WTC11 (cell line): Measurements from ENCODE around the gene CYP46A1. TPM values are rescaled to one million over a fixed set of nuclear protein-coding genes. Genes with fewer than 3 reads are reported as not detected.

Source experiments
- ATAC-seq: fragments of 200-7000 bp; cut with Tn5 transposase; 2 replicates; pipeline ENCODE4 v1.10.0; 2021; ENCODE audit warnings: mild to moderate bottlenecking, moderate library complexity
- CTCF ChIA-PET: fragments of 300-600 bp; sonication (Branson Sonifier 250); formaldehyde crosslinking; loops from one replicate; lab custom pipeline; 2021; ENCODE audit warnings: antibody characterized with exemption; lab: Charles Lee
- POLR2A ChIA-PET: fragments of 350-600 bp; sonication (Branson Sonifier 250); formaldehyde crosslinking; loops from one replicate; lab custom pipeline; 2021; ENCODE audit warnings: antibody characterized with exemption; lab: Charles Lee
- DNase-seq: peaks from one replicate; pipeline ENCODE4 v3.0.0; 2021; ENCODE audit warnings: low spot score
- H3K27ac Mint-ChIP-seq: 2 replicates; pipeline ENCODE4 v1.8.0; 2021; ENCODE audit warnings: mixed read lengths
- H3K27me3 Mint-ChIP-seq: 2 replicates; pipeline ENCODE4 v1.8.0; 2021; ENCODE audit warnings: low read depth, mild to moderate bottlenecking, moderate library complexity, mixed read lengths
- H3K36me3 Mint-ChIP-seq: 2 replicates; pipeline ENCODE4 v1.8.0; 2021; ENCODE audit warnings: mixed read lengths
- H3K4me1 Mint-ChIP-seq: 2 replicates; pipeline ENCODE4 v1.8.0; 2022; ENCODE audit warnings: mixed read lengths
- H3K4me3 Mint-ChIP-seq: 2 replicates; pipeline ENCODE4 v1.8.0; 2021; ENCODE audit warnings: mild to moderate bottlenecking, moderate library complexity, mixed read lengths
- H3K9me3 Mint-ChIP-seq: 2 replicates; pipeline ENCODE4 v1.8.0; 2021; ENCODE audit warnings: mixed read lengths
- E2F1 ChIP-seq: sonication (generic); formaldehyde crosslinking; IDR thresholded peaks from 2 replicates; pipeline ENCODE4 v1.8.0; 2022; ENCODE audit warnings: mild to moderate bottlenecking, missing genetic modification reagents
- E2F4 ChIP-seq: sonication (generic); formaldehyde crosslinking; IDR thresholded peaks from 2 replicates; pipeline ENCODE4 v1.8.1; 2022; ENCODE audit warnings: low read depth, mild to moderate bottlenecking, moderate library complexity, missing genetic modification reagents, borderline replicate concordance
- E2F5 ChIP-seq: sonication (generic); formaldehyde crosslinking; IDR thresholded peaks from 2 replicates; pipeline ENCODE4 v1.8.1; 2022; ENCODE audit warnings: mild to moderate bottlenecking, moderate library complexity, missing genetic modification reagents
- GRHL2 ChIP-seq: fragments of 250-450 bp; sonication (Bioruptor Pico); IDR thresholded peaks from 2 replicates; pipeline ENCODE4 v1.8.0; 2022; ENCODE audit warnings: mild to moderate bottlenecking, moderate library complexity; ENCODE audit not compliant: insufficient replicate concordance, severe bottlenecking
- IRF1 ChIP-seq: sonication (generic); formaldehyde crosslinking; IDR thresholded peaks from 2 replicates; pipeline ENCODE4 v1.8.0; 2023; ENCODE audit warnings: missing genetic modification reagents
- MLX ChIP-seq: sonication (generic); formaldehyde crosslinking; IDR thresholded peaks from 2 replicates; pipeline ENCODE4 v1.8.1; 2023; ENCODE audit warnings: mild to moderate bottlenecking, missing genetic modification reagents, moderate library complexity
- MXD4 ChIP-seq: fragments of 250-450 bp; sonication (Bioruptor Pico); IDR thresholded peaks from 2 replicates; pipeline ENCODE4 v1.8.0; 2021; ENCODE audit warnings: mild to moderate bottlenecking, moderate library complexity, borderline replicate concordance
- MYBL2 ChIP-seq: sonication (generic); formaldehyde crosslinking; IDR thresholded peaks from 2 replicates; pipeline ENCODE4 v1.8.1; 2023; ENCODE audit warnings: mild to moderate bottlenecking, moderate library complexity, missing genetic modification reagents
- NR1H2 ChIP-seq: sonication (generic); formaldehyde crosslinking; IDR thresholded peaks from 2 replicates; pipeline ENCODE4 v1.9.0; 2021; ENCODE audit warnings: mild to moderate bottlenecking, moderate library complexity, missing genetic modification reagents
- NR2C2 ChIP-seq: sonication (generic); formaldehyde crosslinking; IDR thresholded peaks from 2 replicates; pipeline ENCODE4 v1.8.0; 2022; ENCODE audit warnings: mild to moderate bottlenecking, missing genetic modification reagents
- NR3C1 ChIP-seq: sonication (generic); formaldehyde crosslinking; conservative IDR thresholded peaks from 2 replicates; pipeline ENCODE4 v1.8.1; 2023; ENCODE audit warnings: low read depth, mild to moderate bottlenecking, missing genetic modification reagents
- PRDM15 ChIP-seq: sonication (generic); formaldehyde crosslinking; IDR thresholded peaks from 2 replicates; pipeline ENCODE4 v1.8.0; 2022; ENCODE audit warnings: missing genetic modification reagents
- SMAD3 ChIP-seq: sonication (generic); formaldehyde crosslinking; IDR thresholded peaks from 2 replicates; pipeline ENCODE4 v1.8.0; 2022; ENCODE audit warnings: missing genetic modification reagents, mild to moderate bottlenecking, borderline replicate concordance
- SOX15 ChIP-seq: fragments of 250-450 bp; sonication (Bioruptor Pico); IDR thresholded peaks from 2 replicates; pipeline ENCODE4 v1.9.0; 2021; ENCODE audit warnings: mild to moderate bottlenecking
- STAT6 ChIP-seq: sonication (generic); formaldehyde crosslinking; conservative IDR thresholded peaks from 2 replicates; pipeline ENCODE4 v1.8.1; 2023; ENCODE audit warnings: mild to moderate bottlenecking, low read depth, missing genetic modification reagents, moderate library complexity
- USF1 ChIP-seq: sonication (generic); formaldehyde crosslinking; IDR thresholded peaks from 2 replicates; pipeline ENCODE4 v1.8.0; 2022; ENCODE audit warnings: mild to moderate bottlenecking, missing genetic modification reagents
- ZNF121 ChIP-seq: sonication (generic); formaldehyde crosslinking; IDR thresholded peaks from 2 replicates; pipeline ENCODE4 v1.8.0; 2023; ENCODE audit warnings: missing genetic modification reagents
- ZNF219 ChIP-seq: sonication (generic); formaldehyde crosslinking; IDR thresholded peaks from 2 replicates; pipeline ENCODE4 v1.8.0; 2023; ENCODE audit warnings: missing genetic modification reagents, mild to moderate bottlenecking, borderline replicate concordance
- ZNF263 ChIP-seq: sonication (generic); formaldehyde crosslinking; IDR thresholded peaks from 2 replicates; pipeline ENCODE4 v1.8.1; 2022; ENCODE audit warnings: low read depth, mild to moderate bottlenecking, moderate library complexity, missing genetic modification reagents
- ZNF396 ChIP-seq: fragments of 250-450 bp; sonication (Bioruptor Pico); IDR thresholded peaks from 2 replicates; pipeline ENCODE4 v1.8.0; 2021; ENCODE audit warnings: mild to moderate bottlenecking, moderate library complexity, borderline replicate concordance
- total RNA-seq: library from RNA; stranded (reverse); gene quantifications from 3 replicates; pipeline ENCODE4 v1.2.3, GENCODE V29; 2021

Gene CYP46A1
- total RNA-seq, 1 experiment from 2014 or later = 0.77 TPM

- TF ChIP-seq GRHL2 (no peak), STAT6 (CRISPR knock-in tag) (no peak), ZNF219 (CRISPR knock-in tag) (no peak)
- ChIA-PET CTCF (interaction anchor here (0.6 to 1.3 kb wide), 2 partner anchors 36 to 81 kb away, joined by 3 to 4 read pairs; no protein-coding TSS in a partner anchor), POLR2A (no interaction called here)
- DNase-seq = no peak
- no peak for ATAC-seq
- no peaks in the 10 kb centered on the region; the same call in 1 of the 2 replicates for H3K27me3 Mint-ChIP-seq
- H3K4me3 Mint-ChIP-seq = no peak overlapping the region
- H3K27ac Mint-ChIP-seq = no peak overlapping the region
- no peaks in the 10 kb centered on the region for H3K36me3 Mint-ChIP-seq
- peaks cover 30% of the 10 kb centered on the region for H3K4me1 Mint-ChIP-seq
- peaks cover 7% of the 10 kb centered on the region for H3K9me3 Mint-ChIP-seq
Measured at GRCh38 chr14:99769123-99769522, 85.0 kb downstream of the CYP46A1 start.

GRCh38 chr14:99769799-99770198, 85.7 kb downstream of the CYP46A1 start:
- H3K9me3 Mint-ChIP-seq = peaks cover 7% of the 10 kb centered on the region
- no peaks in the 10 kb centered on the region; the same call in 1 of the 2 replicates for H3K27me3 Mint-ChIP-seq
- ChIA-PET CTCF (no interaction called here), POLR2A (no interaction called here)
- peaks cover 37% of the 10 kb centered on the region for H3K4me1 Mint-ChIP-seq
- no peak for DNase-seq
- H3K27ac Mint-ChIP-seq = no peak overlapping the region
- H3K4me3 Mint-ChIP-seq = no peak overlapping the region
- H3K36me3 Mint-ChIP-seq = no peaks in the 10 kb centered on the region
- TF ChIP-seq MYBL2 (CRISPR knock-in tag) (no peak), MLX (CRISPR knock-in tag) (no peak), SOX15 (CRISPR knock-in tag) (no peak), MXD4 (CRISPR knock-in tag) (no peak), USF1 (CRISPR knock-in tag) (no peak), SMAD3 (CRISPR knock-in tag) (no peak), IRF1 (CRISPR knock-in tag) (no peak), E2F1 (no peak), E2F4 (no peak), NR2C2 (CRISPR knock-in tag) (no peak), ZNF121 (CRISPR knock-in tag) (no peak), ZNF396 (CRISPR knock-in tag) (no peak), NR1H2 (CRISPR knock-in tag) (no peak), PRDM15 (CRISPR knock-in tag) (no peak), E2F5 (CRISPR knock-in tag) (no peak), NR3C1 (CRISPR knock-in tag) (no peak), ZNF263 (CRISPR knock-in tag) (no peak)
- no peak for ATAC-seq
